HG02970 (cell line): Measurements from ENCODE around the gene ARHGEF1.

Experiments used
- ATAC-seq: cut with Tn5 transposase; IDR thresholded peaks from one replicate; pipeline ENCODE4 v1.9.1; 2021; ENCODE audit warnings: mild to moderate bottlenecking, moderate library complexity, moderate number of reproducible peaks; ENCODE audit not compliant: unreplicated experiment, low FRiP score

ARHGEF1 gene

DNA sequence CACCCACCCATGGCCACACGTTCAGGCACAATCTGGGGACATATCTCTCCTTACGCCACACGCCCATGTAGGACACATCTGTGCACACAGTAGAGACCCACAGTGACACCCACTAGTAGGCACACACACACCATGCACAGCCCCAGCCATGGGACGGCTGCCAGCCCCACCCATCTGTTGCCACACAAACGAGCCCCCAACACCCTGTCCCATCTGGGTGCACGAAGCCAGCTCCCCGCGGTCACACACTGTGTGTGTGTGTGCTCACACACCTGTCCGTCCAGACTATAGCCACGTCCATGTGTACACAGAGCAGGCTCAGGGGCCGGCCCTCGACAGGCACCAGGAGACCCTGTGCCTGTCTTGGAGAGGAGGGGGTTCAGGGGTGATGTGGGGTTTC, 34.7 kb downstream of the ARHGEF1 start:
- ATAC-seq = no peak

DNA sequence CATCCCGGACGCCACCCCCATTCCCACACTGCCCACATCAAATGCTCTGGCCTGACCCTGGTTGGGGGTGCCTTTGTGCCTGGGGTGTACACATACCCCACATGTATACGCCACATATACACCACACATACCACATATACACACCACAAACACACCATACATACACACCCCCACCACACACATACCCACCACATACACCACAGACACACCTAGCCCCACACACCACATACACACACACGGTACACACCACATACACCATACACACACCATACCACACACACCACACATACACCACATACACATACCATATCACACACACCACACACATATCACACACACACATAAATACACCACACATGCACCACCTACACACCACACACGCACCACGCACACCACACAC, 35.1 kb downstream of the ARHGEF1 start:
- ATAC-seq = no peak

DNA sequence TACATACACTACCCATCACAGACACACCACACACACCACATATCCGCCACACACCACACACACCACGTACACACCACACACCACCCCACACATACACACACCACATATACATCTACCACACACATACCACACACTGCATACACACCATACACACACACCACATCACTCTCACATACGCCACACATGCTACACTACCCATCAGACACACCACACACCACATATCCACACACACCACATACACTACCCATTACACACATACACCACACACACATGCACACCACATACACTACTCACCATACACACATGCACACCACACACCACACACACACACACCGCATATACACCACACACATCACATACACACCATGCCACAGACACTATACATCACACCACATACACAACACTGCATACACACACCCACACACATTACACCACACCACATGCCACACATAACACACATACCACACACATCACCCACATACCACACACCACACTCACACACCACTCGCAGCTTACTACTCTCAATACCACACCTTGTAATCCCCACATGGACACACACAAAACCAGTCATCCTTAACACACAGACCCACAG, 35.8 kb downstream of the ARHGEF1 start:
- no peak for ATAC-seq

DNA sequence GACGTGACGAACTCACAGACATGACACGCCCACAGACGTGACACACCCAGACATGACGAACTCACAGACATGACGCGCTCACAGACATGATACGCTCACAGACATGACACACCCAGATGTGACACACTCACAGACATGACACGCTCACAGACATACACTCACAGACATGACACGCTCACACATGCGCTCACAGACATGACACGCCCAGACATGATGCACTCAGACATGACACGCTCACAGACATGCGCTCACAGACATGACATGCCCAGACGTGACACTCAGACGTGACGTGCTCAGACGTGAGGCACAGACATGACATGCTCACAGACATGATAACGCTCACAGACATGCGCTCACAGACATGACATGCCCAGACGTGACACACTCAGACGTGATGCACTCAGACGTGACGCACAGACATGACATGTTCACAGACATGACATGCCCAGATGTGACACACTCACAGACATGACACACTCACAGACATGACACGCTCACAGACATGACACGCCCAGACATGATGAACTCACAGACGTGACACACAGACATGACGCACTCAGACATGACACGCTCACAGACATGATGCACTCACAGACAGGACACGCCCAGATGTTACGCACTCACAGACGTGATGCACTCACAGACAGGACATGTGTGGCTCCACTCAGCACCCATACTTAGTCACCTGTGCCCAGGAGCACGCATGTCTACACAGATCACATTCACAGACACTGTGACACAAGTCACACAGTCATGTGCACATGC, 37.1 kb downstream of the ARHGEF1 start:
- no peak for ATAC-seq

DNA sequence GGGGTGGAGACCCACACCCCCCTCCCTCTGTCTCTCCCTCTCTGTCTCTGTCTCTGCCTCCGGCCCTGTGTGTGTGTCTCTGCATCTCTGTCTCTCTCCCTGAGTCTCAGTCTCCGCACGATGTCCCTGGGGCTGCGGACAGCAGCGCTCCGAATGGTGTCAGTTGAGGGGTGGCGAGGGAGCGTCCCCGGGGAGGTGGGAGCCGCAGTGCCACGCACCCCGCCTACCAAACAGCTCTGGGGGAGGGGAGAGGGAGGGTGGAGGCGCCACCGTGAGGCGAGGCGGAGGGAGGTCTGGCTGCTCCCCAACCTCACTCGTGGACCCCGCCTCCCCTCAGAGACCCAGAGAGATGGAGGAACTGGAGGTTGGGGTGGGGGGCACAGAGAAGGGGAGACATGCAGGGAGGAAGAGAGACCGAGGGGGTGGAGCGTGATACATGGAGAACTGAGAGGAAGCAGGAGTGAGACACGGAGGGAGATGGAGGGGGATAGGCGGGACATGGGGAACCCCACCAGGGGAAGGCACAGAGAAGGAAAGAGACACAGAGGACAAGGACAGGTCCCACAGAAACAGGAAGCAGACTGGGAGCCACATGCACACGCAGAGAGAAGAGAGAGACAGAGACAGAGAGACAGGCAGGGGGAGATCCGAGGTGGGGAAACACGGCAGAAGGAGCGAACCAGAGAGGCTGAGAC, 38.0 kb downstream of the ARHGEF1 start:
- ATAC-seq = no peak

DNA sequence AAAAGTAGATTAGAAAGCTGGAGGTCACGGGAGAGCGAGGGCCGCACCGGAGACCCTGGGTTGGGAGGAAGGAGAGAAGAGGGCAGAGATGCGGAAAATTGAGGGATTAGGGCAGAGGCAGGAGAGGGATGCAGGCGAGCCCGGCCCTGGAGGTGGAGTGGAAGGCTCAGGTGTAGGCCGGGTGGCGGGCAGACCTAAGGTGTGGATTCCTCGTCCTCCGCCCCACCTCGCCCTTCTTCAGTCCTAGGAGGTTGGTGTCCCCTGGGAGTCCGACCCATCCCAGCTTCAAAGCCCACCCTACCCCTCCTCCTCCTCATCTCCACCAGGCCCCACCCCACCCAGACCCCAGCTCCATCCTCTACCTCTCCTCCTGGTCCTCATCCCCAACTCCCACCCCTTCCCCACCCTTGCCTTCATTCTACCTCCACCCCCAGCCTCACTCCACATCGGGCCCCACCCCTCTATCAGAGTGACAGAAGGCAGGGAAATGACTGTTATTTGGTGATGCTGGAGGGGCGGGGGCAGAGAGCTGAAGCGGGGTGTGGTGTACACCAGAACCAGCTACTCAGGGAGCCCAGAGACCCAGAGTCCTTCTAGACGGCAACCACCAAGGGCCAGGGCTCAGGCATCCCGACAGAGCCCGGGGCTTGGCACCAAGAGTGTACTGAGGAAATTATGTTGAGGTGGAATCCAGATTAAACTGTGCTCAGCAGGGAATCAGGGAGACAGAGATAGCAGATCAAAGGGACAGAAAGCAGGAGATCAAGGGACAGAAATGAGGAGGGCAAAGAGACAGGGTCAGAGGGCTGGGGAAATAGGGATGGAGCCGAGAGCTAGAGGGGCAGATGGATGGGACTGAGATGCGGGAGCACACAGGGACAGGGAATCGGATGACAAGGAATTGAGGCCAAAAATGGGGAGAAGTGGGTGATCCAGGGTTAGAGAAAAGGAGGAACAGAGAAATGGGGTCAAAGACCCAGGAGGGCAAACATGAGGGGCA, 38.9 kb downstream of the ARHGEF1 start:
- ATAC-seq = no peak

DNA sequence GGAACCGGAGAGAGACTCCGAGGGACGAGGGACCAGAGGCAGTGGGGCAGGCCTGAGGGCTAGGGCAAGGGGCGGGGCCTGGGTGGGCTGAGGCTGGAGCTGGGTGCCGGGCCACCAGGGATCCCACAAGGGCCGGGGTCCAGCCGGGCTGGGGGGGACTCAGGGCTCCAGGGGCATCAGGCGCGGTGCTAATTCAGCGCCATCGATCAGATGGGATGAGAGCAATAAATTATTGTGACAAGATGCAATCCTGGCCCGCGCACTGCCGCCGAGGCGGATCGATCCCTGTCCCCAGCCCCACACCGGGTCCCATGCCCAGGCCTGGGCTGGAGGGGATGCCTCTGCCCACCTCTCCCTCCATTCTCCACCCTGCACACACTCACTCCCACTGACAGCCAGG, 39.6 kb downstream of the ARHGEF1 start:
- ATAC-seq = no peak

DNA sequence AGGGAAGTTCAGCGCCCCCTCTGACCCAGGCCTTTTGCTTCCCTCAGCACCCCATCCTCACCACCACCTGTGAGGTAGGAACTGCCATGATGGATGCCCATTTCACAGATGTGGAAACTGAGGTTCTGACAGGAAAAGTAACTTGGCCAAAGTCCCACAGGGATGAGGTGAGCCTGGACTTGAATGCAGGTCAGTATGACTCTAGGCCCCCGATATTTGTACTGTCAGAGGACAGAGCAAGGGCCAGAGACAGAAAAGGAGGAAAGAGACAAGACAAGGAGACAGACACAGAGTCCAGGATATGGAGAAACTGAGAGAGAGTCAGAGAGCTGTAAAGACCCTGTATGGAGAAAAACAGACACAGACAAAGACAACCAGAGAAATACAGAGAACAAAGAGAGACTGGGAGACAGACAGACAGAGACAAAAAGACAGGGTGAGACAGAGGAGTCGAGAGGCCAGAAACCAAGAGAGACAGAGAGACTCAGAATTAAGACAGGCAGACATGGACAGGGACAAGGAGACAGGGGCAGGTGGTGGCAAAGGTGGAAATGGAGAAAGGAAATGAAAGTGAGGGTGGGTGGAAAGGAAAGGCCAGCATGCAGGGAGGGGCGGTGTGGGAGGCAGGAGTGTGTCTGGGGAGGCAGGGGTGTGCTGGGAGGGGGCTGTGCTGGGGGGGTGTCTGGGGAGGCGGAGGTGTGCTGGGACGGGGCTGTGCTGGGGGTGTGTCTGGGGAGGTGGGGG, 40.2 kb downstream of the ARHGEF1 start:
- ATAC-seq = no peak

DNA sequence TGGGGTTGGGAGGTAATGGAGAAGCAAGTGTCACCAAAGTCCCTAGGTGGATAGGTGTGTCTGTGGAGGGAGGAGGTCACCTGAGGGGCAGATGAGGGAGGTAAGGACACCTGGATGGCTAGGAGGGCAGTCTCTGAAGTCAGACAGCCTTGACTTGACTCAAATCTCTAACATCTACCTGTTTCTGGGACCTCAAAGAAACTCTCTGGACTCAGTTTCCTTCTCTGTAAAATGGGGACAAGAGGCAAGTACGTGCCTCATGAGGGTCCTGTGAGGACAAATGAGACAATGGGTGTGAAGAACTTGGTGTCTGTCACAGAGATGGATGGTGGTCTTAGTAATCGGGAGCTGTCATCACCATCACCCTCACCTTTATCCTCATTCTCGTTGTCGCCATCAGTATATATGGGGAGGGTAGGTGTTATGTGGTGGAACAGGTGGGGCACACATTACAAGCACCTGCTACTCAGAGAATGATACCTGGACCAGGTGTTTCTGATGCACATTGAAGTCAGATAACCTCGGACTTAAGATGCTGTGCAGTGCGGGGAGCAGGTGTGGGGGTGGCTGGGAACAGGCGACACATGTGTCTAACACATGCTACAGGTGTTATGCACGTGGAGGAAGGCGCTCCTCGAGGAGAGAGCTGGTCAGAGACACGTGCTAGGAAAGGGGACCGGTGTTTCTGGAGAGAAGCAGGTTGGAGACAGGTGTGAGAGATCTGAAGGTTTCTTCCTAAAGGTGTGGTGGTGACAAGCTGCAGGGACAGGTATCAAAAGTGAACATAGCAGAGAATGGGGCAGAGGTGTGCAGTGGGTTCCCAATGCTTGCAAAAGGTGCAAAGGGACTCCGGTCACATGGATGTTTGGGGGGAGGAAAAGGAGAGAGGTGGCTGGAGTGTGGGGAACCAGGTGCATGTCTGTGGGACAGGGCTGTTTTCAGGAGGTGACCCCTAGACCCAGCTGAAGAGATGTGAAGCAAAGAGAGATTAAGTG, 41.5 kb downstream of the ARHGEF1 start:
- no peak for ATAC-seq

DNA sequence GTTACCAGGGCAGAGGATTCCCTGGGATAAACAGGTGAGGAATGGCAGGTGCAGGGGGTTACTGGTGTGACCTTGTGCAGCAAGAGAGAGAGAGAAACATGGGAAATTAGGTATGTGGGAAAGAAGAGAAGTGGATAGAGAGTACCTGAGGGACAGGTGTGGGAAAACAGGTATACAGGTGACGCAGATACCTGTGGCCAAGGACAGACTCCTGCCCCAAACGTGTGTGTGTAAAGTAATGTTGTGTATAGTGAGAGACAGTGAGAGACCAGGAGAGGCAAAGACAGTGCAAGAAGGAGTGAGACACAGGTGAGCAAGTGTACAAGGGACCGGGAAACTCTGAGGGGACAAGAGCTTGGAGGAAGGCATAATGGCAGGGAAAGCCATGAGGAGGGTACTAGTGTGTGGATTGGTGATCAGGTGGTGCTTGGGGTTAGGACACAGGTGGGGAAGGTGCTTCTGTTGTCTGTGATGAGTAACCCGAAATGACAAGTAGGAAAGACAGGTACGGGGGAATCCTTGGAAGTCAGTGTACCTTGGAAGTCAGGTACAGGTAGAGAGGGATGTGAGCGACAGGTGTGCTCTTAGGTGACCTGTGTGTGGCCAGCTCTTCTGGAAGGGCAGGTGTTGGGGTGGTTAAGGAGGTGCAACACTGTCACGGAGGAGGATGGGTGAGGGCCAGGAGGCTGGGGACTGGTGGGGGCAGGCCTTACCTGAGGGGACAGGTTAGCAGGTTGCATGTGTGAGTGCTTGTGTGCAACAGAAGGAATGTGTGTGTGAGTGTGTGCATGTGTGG, 42.4 kb downstream of the ARHGEF1 start:
- no peak for ATAC-seq

DNA sequence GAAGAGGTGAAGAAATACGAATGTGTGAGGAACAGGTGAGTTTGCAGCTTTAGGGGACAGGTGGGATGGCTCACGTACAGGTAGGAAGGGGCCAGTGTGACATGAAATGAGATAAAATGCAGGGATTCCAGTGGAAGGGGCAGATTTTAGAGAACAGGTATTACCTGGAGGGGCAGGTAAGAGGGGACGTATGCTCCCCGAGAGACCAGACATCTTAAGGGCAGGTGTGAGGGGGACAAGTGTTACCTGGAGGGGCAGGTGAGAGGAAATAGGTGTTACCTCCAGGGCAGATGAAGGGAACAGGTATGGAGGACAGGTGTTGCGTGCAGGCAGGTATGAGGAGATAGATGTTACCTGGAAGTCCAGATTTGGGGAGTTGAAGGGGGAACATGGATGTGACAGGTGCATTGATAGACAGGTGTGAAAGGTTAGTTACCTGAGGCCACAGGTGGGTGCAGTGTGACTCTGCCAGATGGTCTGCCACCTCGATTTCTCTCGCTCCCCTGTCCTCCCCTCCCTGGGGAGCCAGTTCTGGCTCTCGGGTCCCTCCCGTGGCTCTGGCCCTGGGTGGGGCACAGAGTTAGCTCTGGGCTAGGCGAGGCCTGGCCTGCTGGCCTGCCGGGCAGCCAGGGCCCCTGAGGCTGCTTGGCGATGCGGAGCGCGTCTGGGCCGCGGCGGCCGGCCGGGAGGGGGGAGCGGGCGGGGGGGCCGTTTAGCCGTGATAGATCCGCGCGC, 43.2 kb downstream of the ARHGEF1 start:
- ATAC-seq = no peak

DNA sequence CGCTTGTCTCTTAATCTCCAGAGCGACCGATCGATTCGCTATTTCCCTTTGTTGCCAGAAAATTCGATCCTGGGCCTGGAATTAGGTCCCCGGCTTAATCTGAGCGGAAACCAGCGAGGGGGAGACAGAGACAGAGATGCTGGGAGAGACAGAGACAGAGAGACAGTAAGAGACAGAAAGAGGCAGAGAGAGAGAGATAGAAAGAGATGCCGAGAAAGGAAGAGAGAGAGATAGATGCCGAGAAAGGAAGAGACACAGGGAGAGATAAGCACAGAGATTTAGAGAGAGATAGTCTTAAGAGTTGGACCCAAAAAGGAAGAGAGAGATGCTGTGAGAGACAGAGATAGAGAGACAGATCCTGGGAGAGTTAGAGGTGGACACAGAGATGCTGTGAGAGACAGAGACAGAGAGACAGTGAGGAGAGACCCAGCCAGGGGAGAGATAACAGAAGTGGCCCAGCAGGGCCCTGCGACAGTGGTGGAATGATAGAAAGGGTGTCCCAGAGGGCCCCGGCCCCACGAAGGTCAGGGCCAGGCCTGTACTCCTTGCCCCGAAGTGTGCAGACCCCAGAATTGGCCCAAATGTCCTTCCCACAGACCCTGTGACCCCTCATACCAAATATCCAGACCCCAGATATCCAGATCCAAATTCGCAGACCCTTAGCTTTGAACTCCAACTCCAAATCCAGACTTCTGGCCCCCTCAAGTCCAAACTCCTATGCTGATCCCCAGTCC, 43.9 kb downstream of the ARHGEF1 start:
- ATAC-seq = no peak

DNA sequence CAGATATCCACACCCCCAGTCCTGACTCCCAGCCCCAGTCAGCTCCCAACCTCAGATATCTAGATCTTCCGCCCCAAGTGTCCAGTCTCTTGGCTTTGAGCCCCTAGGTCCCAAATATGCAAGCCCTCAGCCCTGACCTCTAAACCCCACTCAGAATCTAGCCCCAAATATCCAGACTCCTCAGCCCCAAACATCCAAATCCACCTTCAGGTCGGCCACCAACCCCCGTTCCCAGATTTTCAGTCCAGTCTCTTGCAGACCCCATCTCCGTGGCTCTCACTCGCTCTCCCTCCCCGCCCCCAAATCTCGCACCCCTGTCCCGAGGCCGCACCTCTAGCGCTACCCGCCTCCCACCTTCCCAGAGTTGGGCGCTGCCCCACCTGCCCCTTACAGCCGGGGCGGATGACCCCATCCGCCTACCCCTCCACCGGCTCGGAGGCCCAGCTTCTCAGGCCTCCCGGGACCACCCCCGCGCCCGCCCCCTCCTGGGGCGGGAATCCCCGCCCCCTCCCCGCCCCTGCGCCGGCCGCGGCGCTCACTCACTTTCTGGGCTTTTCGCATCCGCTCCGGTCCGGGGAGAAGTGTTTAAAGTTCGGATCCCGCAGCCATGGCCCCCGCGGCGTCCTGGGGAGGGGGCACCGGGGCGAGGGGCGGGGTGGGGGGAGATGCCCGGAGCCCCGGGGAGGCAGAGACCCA, 44.7 kb downstream of the ARHGEF1 start:
- ATAC-seq = no peak

DNA sequence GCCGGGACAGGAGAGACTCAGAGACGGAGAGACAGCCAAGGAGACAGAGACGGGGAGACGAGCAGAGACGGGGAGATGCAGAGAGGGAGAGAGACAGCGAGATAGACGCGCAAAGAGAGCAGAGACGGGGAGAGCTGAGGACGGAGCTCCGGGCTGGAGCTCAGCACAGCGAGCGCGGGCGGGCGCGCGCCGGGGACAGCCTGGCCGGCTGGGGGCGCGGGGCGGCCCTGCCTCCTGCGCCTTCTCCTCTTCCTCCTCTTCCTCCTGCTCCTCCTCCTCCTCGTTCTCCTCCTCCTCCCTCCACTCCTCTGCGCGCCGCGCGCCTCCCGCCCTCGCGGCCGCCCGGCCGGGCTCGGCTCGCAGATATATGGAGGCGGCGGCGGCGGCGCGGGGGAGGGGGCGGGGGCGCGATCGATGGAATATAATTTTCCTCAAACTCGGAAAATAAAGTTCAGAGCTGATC, 45.3 kb downstream of the ARHGEF1 start, which contains the start of gene ERFL:
Gene ERFL (minus strand): TSS at position 229 of the 463 bp plus-strand sequence. CDS start 15,530 bp downstream, outside the sequence.
- ATAC-seq = no peak

DNA sequence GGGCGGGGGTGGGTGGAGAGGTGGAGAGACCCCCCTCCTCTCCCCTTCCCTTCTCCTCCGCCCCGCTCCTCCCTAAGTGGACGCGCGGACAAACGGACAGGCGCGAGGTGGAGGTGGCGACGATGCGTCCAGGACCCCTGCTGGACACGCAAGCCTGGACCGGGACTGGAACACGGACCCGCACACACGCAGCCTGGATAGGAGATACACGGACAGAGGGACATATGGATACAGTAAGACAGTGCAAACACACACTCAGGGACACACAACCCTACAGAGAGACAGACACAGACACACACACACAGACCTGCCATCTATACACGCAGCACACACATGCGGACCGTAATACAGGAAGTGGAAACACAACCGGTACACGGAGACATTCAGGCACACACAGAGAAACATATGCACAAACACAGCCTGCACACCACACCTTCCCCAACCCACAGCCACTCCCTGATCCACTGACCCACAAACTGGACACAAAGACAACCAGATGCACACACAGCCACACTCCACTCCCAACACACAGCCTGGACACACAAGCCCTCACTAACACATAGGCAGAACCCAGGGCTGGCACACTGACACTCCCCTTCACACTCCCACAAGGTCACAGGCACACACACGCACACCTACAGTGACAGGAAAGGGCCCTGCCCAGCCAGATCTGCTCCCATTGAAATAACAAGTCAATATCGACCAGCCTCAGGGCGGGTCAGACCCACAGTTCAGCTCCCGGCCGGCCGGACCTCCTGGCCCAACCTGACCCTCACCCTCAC, 46.0 kb downstream of the ARHGEF1 start:
- no peak for ATAC-seq
